ENCODE results near the gene CISD3.

CISD3 gene

GRCh38 chr17:38730526-38731379 is 612 bp downstream of the CISD3 start:
- no peak for DNase-seq

GRCh38 chr17:38731526-38732294 is 1.6 kb downstream of the CISD3 start:
- DNase-seq, result no peak

- no peak for DNase-seq
Observed at GRCh38 chr17:38732376-38733281, 2.5 kb downstream of the CISD3 start.

GRCh38 chr17:38733282-38733981 is 3.3 kb downstream of the CISD3 start:
- no peak for DNase-seq

- DNase-seq, result no peak
Observed at GRCh38 chr17:38733982-38734973, 4.1 kb downstream of the CISD3 start.

- DNase-seq, result peak; percentile 69
Observed at GRCh38 chr17:38735161-38735997, 5.2 kb downstream of the CISD3 start.

- no peak for DNase-seq
Observed at GRCh38 chr17:38738007-38738662, 8.0 kb downstream of the CISD3 start.

GRCh38 chr17:38738686-38739085 is 8.5 kb downstream of the CISD3 start:
- DNase-seq, result no peak

GRCh38 chr17:38739305-38739704 is 9.2 kb downstream of the CISD3 start:
- no peak for DNase-seq

- DNase-seq, result no peak
Observed at GRCh38 chr17:38740044-38740443, 9.9 kb downstream of the CISD3 start.

GRCh38 chr17:38740806-38741205 is 10.7 kb downstream of the CISD3 start:
- no peak for DNase-seq

GRCh38 chr17:38741461-38741860 is 11.3 kb downstream of the CISD3 start:
- no peak for DNase-seq

- no peak for DNase-seq
Observed at GRCh38 chr17:38741921-38742410, 11.8 kb downstream of the CISD3 start.

- DNase-seq, result no peak
Observed at GRCh38 chr17:38742411-38743308, 12.5 kb downstream of the CISD3 start.

GRCh38 chr17:38743556-38744171 is 13.5 kb downstream of the CISD3 start:
- DNase-seq, result no peak

- no peak for DNase-seq
Observed at GRCh38 chr17:38745545-38745944, 15.4 kb downstream of the CISD3 start.

GRCh38 chr17:38746004-38746848 is 16.1 kb downstream of the CISD3 start:
- DNase-seq, result no peak
